Ovary (tissue), 3 donors: ENCODE results near the gene CAMTA1.

Experiments used
- CTCF ChIP-seq, 3 donors: fragments of 450-650 bp in 2 of 3; fragments of 200-600 bp in 1 of 3; IDR thresholded peaks; one replicate each; pipeline versions ENCODE4 v1.5.1 to v1.8.0; 2016 to 2022; ENCODE audit warnings: antibody characterized with exemption in 3 of 3, mild to moderate bottlenecking in 1 of 3
- EP300 ChIP-seq: sonication (generic); formaldehyde crosslinking; IDR thresholded peaks from one replicate; pipeline ENCODE4 v1.6.1; 2017; ENCODE audit warnings: antibody characterized with exemption
- POLR2A ChIP-seq: fragments of 450-650 bp; IDR thresholded peaks from one replicate; pipeline ENCODE4 v1.6.1; 2017; ENCODE audit warnings: antibody characterized with exemption, mild to moderate bottlenecking, moderate library complexity
- donor health status: DM: no; HTN: no; CAD: no.

- no peak for TF ChIP-seq CTCF (IDR thresholded peaks at IDR 0.05)
- TF ChIP-seq POLR2A = no peak
- no peak for TF ChIP-seq EP300
These were observed 320.0 kb downstream of the CAMTA1 start for GRCh38 chr1:7105269-7105668.
